Umbilical cord (tissue), 2 donors: Measurements from ENCODE around the gene OR10H2. TPM values are rescaled to one million over a fixed set of nuclear protein-coding genes. Genes with fewer than 3 reads are reported as not detected.
A peak's percentile ranks its signal among the peaks of the same experiment; 100 is the strongest.
"Not testable (repeated sequence)": the region's sequence is repeated elsewhere in the genome, so short reads cannot be mapped to it uniquely, and the experiment has no call there.

Experiments
- DNase-seq: peaks from one replicate; pipeline ENCODE4 v3.0.0-alpha.2; 2015; ENCODE audit warnings: low spot score
- total RNA-seq: library from RNA; depleted of rRNA; stranded (reverse); fragments of >200 nt; gene quantifications from one replicate; pipeline ENCODE4 v1.2.3, GENCODE V29; 2014; ENCODE audit warnings: low replicate concordance; ENCODE audit not compliant: insufficient read depth

Gene OR10H2, protein sequence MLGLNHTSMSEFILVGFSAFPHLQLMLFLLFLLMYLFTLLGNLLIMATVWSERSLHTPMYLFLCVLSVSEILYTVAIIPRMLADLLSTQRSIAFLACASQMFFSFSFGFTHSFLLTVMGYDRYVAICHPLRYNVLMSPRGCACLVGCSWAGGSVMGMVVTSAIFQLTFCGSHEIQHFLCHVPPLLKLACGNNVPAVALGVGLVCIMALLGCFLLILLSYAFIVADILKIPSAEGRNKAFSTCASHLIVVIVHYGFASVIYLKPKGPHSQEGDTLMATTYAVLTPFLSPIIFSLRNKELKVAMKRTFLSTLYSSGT
- 1.9 TPM for total RNA-seq

DNA sequence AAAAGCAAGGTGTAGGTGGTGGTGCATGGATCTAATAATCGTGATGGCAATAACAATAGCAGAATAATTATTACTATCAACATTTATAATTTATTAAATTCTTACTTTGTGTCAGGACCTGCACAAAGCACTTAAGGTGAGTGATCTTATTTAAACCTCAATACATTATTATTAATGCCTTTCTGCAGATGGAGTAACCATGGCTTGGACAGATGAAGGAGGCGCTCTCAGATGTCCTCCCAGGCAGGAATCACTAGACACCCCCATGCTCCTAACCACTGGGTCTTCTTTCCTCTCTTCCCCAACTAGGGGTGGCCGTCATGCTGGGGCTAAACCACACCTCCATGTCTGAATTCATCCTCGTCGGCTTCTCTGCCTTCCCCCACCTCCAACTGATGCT lies at the start of gene OR10H2:
TSS of gene OR10H2 (plus strand) at position 301 of the 400 bp plus-strand sequence. CDS start at position 321, 20 bp downstream.
- no peak for DNase-seq

- no peak for DNase-seq
These were observed 48.7 kb upstream of the OR10H2 start for GRCh38 chr19:15679089-15679488.

GRCh38 chr19:15679865-15680264 lies 48.0 kb upstream of the OR10H2 start:
- not testable (repeated sequence) for DNase-seq

DNA sequence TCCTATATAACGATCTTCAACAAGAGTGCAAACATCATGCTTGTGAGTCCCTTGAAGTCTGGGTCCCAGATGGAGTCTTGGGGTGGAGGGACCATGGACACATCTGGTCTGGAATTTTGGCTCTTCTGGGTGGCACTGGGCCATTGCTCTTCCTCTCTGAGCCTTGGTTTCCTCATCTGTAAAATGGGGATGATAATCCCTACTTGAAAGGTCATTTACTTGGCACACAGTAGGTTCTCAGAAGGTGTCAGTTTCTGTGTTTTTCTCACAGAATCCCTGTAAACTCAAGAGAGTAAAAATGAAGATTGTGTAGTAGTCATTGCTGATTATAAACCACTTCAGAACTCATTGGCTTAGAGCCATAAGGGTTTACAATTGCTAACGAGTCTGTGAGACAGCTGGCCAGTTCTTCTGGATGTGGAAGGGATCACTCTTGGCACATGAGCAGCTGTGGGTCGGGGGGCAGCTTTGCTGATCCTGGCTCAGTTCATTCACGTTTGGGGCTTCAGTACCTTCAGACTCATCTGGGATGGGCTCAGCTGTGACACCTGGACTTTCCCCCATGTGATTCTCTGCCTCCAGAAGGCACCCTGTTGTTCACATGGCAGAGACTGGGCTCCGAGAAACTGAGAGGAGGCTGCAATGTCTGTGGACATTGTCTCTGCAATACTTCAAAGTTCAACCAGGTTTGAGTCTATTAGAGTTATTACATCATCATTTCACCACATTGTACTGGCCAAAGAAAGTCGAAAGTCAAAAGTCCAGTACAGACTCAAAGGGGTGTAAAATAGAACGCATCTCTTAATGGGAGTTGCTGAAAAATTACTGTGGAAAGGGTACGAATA lies 47.1 kb upstream of the OR10H2 start:
- DNase-seq, result no peak

GRCh38 chr19:15683411-15683810 lies 44.4 kb upstream of the OR10H2 start:
- no peak for DNase-seq

DNA sequence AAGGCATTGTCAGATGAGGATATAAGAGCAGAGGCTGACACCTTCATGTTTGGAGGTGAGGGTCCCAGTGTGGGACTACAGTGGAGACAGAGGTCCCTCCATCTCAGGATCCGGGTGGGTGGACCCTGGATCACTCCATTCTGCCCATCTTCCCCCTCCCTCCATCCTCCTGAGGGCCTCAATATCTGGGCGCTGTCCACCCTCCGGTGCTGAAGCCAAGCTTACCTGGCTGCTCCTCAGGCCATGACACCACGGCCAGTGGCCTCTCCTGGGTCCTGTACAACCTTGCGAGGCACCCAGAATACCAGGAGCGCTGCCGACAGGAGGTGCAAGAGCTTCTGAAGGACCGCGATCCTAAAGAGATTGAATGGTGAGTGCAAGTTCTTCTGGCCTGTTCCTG lies 43.0 kb upstream of the OR10H2 start:
- DNase-seq, result no peak

DNA sequence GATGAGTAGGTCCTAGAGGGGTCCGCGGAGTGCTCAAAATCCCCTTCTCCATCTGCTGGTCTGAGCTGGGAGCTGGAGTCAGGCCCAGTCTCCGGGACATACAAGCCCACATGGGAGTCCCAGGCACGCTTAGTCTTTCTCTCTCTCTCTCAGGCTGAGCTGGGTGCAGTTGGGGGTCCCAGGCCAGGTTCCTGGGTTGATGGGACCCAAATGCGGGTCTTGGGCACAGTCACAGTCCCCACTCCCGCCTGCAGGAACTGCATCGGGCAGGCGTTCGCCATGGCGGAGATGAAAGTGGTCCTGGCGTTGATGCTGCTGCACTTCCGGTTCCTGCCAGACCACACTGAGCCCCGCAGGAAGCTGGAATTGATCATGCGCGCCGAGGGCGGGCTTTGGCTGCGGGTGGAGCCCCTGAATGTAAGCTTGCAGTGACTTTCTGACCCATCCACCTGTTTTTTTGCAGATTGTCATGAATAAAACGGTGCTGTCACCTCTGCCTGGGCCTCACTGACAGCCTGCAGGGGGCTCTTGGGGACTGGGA lies 31.1 kb upstream of the OR10H2 start:
- no peak for DNase-seq

GRCh38 chr19:15701757-15702533 lies 25.9 kb upstream of the OR10H2 start:
- peak; percentile 38 for DNase-seq

GRCh38 chr19:15702534-15702930 lies 25.3 kb upstream of the OR10H2 start:
- DNase-seq, result peak; percentile 87

- no peak for DNase-seq
These were observed 13.2 kb upstream of the OR10H2 start for GRCh38 chr19:15714638-15715037.

DNA sequence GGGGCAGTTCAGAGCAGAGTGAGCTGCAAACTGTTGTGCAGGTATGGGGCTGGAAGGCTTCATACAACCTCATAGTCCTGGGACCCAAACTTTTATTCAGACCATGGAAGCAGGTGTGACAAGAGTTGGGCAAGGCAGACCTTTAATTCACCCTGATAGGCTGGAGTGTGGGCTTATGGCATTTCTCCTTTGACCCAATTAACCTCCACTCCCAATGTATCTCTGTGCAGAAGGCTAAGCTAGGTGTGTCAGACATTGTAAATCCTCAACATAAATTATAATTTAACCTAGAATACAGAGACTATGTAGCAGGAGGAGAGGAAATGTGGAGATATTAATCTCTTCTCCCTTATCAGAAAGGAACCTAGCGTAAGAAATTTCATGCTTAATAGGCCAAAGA lies 12.2 kb upstream of the OR10H2 start:
- no peak for DNase-seq

- no peak for DNase-seq
These were observed 10.0 kb upstream of the OR10H2 start for GRCh38 chr19:15717809-15718208.

DNA sequence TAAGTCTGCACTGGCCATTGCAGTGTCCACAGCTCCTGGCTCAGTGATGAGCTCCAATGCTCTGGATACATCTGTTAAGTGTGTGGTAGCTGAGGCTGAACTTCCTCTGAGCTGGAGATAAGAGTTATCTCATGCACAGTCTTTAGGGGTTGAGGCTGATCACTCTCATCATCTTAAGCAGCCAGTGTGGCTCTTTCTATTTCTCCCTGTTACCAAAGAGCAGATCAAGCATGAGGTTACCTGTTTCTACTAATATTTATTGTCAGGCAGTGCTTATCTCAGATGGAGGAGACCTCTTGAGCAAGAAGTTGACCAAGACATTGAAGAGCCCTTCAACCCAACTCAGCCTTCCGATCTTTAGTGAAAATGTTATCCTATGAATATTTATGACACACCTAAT lies 6.6 kb upstream of the OR10H2 start:
- DNase-seq, result no peak

GRCh38 chr19:15722956-15723355 lies 4.9 kb upstream of the OR10H2 start:
- DNase-seq, result no peak

GRCh38 chr19:15730538-15730937 lies 2.7 kb downstream of the OR10H2 start:
- no peak for DNase-seq

DNA sequence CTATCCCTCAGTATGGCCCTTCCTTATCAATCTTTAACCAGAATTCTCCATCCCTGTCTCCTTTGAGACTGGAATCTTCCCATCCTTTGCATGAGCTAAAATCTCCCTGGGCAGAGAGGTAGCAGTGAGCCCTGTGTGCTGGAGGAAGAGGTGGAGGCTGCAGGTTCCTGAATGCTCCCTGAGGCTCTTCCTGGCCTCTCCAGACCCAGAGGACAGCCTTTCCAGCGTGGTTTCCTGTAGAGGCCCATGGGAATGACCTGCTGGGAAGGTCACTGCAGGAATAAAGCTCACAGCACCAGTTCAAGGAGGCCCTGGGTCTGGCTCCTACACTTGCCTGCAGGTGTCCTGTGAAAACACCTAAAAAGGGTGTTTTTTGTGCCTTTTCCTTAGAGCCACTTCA lies 4.6 kb downstream of the OR10H2 start:
- no peak for DNase-seq

GRCh38 chr19:15733895-15734294 lies 6.1 kb downstream of the OR10H2 start:
- DNase-seq, result no peak

DNA sequence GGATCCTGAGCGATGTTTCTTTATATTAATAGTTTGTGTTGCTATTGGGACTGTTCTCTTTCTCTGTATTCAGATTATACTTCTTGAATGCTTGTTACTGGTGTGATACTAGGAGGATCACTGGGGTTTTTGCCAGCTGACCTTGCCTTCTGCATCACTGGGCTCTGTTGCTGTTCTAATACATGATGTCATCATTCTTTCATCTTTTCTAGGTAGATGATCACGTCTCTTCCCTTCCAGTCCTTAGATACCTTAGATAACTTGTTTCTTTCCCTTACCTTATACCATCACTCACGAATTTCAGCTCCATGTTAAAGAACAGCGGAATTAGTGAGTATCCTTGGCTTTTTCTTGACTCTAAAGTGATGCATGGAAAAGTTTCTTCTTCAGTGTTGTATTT lies 9.9 kb downstream of the OR10H2 start, which contains the start of gene OR10H3:
TSS of gene OR10H3 (plus strand) at position 264 of the 400 bp plus-strand sequence. CDS start 3,408 bp downstream, outside the sequence.
- DNase-seq, result no peak

DNA sequence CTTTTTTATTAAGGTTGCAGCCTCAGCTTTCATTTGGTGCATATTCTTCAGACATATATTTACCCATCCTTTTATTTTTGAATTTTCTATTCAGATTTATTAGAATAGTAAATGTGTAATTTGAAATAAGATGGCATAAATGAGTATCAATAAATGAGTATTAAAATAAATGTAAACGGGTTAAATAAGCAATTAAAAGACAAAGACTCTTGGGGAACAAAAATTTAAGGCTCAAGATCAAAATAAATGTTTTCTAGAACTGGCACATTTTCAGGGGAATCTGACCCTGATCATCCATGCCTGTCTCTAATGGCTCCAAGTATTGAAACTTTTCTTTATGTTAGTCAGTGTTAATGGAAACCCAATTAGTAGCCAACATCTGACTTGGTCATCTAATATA lies 13.0 kb downstream of the OR10H2 start:
- DNase-seq, result no peak

DNA sequence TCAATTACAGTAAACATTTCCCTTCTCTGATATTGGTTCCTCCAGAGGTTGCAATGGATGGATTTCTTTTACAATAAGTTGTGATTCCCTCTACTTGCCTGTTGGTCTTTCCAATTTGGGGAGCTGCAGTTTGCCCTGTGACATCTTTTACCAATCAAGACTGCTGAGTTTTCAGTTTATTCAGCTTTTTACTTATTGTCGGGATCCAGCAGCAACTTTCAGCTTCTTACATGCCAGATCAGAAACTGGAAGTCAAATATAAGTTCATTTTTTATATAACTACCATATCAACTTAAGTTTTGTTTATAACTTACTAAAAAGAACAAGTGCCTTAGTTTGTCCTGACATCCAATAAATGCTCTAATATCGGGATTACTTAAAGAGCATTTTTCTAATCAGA lies 20.4 kb downstream of the OR10H2 start:
- no peak for DNase-seq

- DNase-seq, result no peak
These were observed 30.6 kb downstream of the OR10H2 start for GRCh38 chr19:15758379-15758778.
